ENCODE results near the gene PGAM2.

Gene PGAM2

GRCh38 chr7:44103923-44104859 is 38.8 kb upstream of the PGAM2 start, which contains the start of gene AEBP1:
TSS of gene AEBP1 (plus strand) at chr7:44104345. CDS start at chr7:44104666, 321 bp downstream.
- no peak for DNase-seq (ENCODE audit: low read depth in 3 of 3)

GRCh38 chr7:44103566-44103922 is 38.2 kb upstream of the PGAM2 start:
- DNase-seq (ENCODE audit: low read depth in 3 of 3) = no peak

GRCh38 chr7:44102846-44103565 is 37.6 kb upstream of the PGAM2 start:
- no peak for DNase-seq (ENCODE audit: low read depth in 3 of 3)

- DNase-seq (ENCODE audit: low read depth in 3 of 3) = no peak
Observed at GRCh38 chr7:44101966-44102845, 36.8 kb upstream of the PGAM2 start.

- DNase-seq (ENCODE audit: low read depth in 3 of 3) = no peak
Observed at GRCh38 chr7:44101303-44101965, 36.1 kb upstream of the PGAM2 start.

GRCh38 chr7:44100458-44101302 is 35.3 kb upstream of the PGAM2 start:
- DNase-seq (ENCODE audit: low read depth in 3 of 3) = no peak

- DNase-seq (ENCODE audit: low read depth in 3 of 3) = no peak
Observed at GRCh38 chr7:44099669-44100068, 34.3 kb upstream of the PGAM2 start.

- no peak for DNase-seq (ENCODE audit: low read depth in 3 of 3)
Observed at GRCh38 chr7:44098092-44099068, 33.0 kb upstream of the PGAM2 start.

- no peak for DNase-seq (ENCODE audit: low read depth in 3 of 3)
Observed at GRCh38 chr7:44097064-44097932, 31.9 kb upstream of the PGAM2 start.

GRCh38 chr7:44096326-44096881 is 31.0 kb upstream of the PGAM2 start:
- DNase-seq (ENCODE audit: low read depth in 3 of 3) = no peak

GRCh38 chr7:44095781-44096180 is 30.4 kb upstream of the PGAM2 start:
- no peak for DNase-seq (ENCODE audit: low read depth in 3 of 3)

- DNase-seq (ENCODE audit: low read depth in 3 of 3) = no peak
Observed at GRCh38 chr7:44094883-44095592, 29.7 kb upstream of the PGAM2 start.

- no peak for DNase-seq (ENCODE audit: low read depth in 3 of 3)
Observed at GRCh38 chr7:44094365-44094764, 29.0 kb upstream of the PGAM2 start.

GRCh38 chr7:44093102-44093641 is 27.8 kb upstream of the PGAM2 start:
- DNase-seq (ENCODE audit: low read depth in 3 of 3) = no peak

GRCh38 chr7:44087911-44088838 is 22.8 kb upstream of the PGAM2 start:
- DNase-seq (ENCODE audit: low read depth in 3 of 3) = no peak

- no peak for DNase-seq (ENCODE audit: low read depth in 3 of 3)
Observed at GRCh38 chr7:44086627-44087026, 21.3 kb upstream of the PGAM2 start.

All from stimulated activated CD4-positive, alpha-beta T cell treated with anti-CD3 and anti-CD28 coated beads, TNF-alpha, amount 100 ng/mL, for 4 hours (primary cell).